ENCODE data around the gene PTPN22. TPM values are rescaled to one million over a fixed set of nuclear protein-coding genes. Genes with fewer than 3 reads are reported as not detected.

Gene PTPN22
- total RNA-seq, 4 donors from 2014 or later: 0.27 to 1.4 (median 1.1) TPM

- Histone ChIP-seq H3K9me3 (no peaks in the 10 kb centered on the region), H3K27ac (no peak overlapping the region), H3K4me3 (no peak overlapping the region), H3K27me3 (no peaks in the 10 kb centered on the region), H3K36me3 (no peaks in the 10 kb centered on the region), H3K4me1 (no peaks in the 10 kb centered on the region)
- TF ChIP-seq POLR2AphosphoS5 (IDR thresholded peaks at IDR 0.05) (no peak), EP300 (IDR thresholded peaks at IDR 0.05) (no peak), CTCF (IDR thresholded peaks at IDR 0.05) (no peak), POLR2A (IDR thresholded peaks at IDR 0.05) (no peak)
- WGBS, 2 donors (ENCODE audit: low coverage in 1 of 2): 76 to 88% methylated on average over 4 of the region's 4 CpGs
- no peak for ATAC-seq
Measured at GRCh38 chr1:113879739-113880038, 8.2 kb upstream of the PTPN22 start.

GRCh38 chr1:113876176-113876575 lies 4.7 kb upstream of the PTPN22 start:
- Histone ChIP-seq H3K4me3 (no peak overlapping the region), H3K9me3 (no peaks in the 10 kb centered on the region), H3K27me3 (no peaks in the 10 kb centered on the region), H3K27ac (no peak overlapping the region), H3K36me3 (no peaks in the 10 kb centered on the region), H3K4me1 (no peaks in the 10 kb centered on the region)
- whole genome bisulfite sequencing, 2 donors (ENCODE audit: low coverage in 1 of 2): 88 to 98% methylated on average over 4 to 5 of the region's 5 CpGs
- TF ChIP-seq EP300 (IDR thresholded peaks at IDR 0.05) (no peak), POLR2A (IDR thresholded peaks at IDR 0.05) (no peak), POLR2AphosphoS5 (IDR thresholded peaks at IDR 0.05) (no peak), CTCF (IDR thresholded peaks at IDR 0.05) (no peak)
- no peak for ATAC-seq

GRCh38 chr1:113875714-113876113 lies 4.2 kb upstream of the PTPN22 start:
- Histone ChIP-seq H3K27me3 (no peaks in the 10 kb centered on the region), H3K36me3 (no peaks in the 10 kb centered on the region), H3K4me3 (no peak overlapping the region), H3K4me1 (no peaks in the 10 kb centered on the region), H3K9me3 (no peaks in the 10 kb centered on the region), H3K27ac (no peak overlapping the region)
- ATAC-seq: no peak
- TF ChIP-seq POLR2AphosphoS5 (IDR thresholded peaks at IDR 0.05): no peak
- TF ChIP-seq POLR2A (IDR thresholded peaks at IDR 0.05): no peak
- no peak for TF ChIP-seq EP300 (IDR thresholded peaks at IDR 0.05)
- TF ChIP-seq CTCF (IDR thresholded peaks at IDR 0.05): no peak
- WGBS, 2 donors (ENCODE audit: low coverage in 1 of 2): 94% methylated on average over 2 of the region's 2 CpGs; no CpG with 5 or more reads in 1 of the 2 donors

- no peak for ATAC-seq
- no peaks in the 10 kb centered on the region for H3K27me3 ChIP-seq
- H3K27ac ChIP-seq: no peak overlapping the region
- H3K4me3 ChIP-seq: no peak overlapping the region
- H3K36me3 ChIP-seq: no peaks in the 10 kb centered on the region
- no peaks in the 10 kb centered on the region for H3K4me1 ChIP-seq
- WGBS, 2 donors (ENCODE audit: low coverage in 1 of 2): 63% methylated on average over 1 of the region's 1 CpG; no CpG with 5 or more reads in 1 of the 2 donors
- no peaks in the 10 kb centered on the region for H3K9me3 ChIP-seq
- TF ChIP-seq EP300 (IDR thresholded peaks at IDR 0.05) (no peak), POLR2A (IDR thresholded peaks at IDR 0.05) (no peak), CTCF (IDR thresholded peaks at IDR 0.05) (no peak), POLR2AphosphoS5 (IDR thresholded peaks at IDR 0.05) (no peak)
Measured at GRCh38 chr1:113874012-113874879, 2.7 kb upstream of the PTPN22 start.
